ENCODE measurements around the gene CHD6.

The CHD6 gene, protein sequence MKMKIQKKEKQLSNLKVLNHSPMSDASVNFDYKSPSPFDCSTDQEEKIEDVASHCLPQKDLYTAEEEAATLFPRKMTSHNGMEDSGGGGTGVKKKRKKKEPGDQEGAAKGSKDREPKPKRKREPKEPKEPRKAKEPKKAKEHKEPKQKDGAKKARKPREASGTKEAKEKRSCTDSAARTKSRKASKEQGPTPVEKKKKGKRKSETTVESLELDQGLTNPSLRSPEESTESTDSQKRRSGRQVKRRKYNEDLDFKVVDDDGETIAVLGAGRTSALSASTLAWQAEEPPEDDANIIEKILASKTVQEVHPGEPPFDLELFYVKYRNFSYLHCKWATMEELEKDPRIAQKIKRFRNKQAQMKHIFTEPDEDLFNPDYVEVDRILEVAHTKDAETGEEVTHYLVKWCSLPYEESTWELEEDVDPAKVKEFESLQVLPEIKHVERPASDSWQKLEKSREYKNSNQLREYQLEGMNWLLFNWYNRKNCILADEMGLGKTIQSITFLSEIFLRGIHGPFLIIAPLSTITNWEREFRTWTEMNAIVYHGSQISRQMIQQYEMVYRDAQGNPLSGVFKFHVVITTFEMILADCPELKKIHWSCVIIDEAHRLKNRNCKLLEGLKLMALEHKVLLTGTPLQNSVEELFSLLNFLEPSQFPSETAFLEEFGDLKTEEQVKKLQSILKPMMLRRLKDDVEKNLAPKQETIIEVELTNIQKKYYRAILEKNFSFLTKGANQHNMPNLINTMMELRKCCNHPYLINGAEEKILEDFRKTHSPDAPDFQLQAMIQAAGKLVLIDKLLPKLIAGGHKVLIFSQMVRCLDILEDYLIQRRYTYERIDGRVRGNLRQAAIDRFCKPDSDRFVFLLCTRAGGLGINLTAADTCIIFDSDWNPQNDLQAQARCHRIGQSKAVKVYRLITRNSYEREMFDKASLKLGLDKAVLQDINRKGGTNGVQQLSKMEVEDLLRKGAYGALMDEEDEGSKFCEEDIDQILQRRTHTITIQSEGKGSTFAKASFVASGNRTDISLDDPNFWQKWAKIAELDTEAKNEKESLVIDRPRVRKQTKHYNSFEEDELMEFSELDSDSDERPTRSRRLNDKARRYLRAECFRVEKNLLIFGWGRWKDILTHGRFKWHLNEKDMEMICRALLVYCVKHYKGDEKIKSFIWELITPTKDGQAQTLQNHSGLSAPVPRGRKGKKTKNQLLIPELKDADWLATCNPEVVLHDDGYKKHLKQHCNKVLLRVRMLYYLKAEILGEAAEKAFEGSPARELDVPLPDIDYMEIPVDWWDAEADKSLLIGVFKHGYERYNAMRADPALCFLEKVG (N-terminal part only)

DNA sequence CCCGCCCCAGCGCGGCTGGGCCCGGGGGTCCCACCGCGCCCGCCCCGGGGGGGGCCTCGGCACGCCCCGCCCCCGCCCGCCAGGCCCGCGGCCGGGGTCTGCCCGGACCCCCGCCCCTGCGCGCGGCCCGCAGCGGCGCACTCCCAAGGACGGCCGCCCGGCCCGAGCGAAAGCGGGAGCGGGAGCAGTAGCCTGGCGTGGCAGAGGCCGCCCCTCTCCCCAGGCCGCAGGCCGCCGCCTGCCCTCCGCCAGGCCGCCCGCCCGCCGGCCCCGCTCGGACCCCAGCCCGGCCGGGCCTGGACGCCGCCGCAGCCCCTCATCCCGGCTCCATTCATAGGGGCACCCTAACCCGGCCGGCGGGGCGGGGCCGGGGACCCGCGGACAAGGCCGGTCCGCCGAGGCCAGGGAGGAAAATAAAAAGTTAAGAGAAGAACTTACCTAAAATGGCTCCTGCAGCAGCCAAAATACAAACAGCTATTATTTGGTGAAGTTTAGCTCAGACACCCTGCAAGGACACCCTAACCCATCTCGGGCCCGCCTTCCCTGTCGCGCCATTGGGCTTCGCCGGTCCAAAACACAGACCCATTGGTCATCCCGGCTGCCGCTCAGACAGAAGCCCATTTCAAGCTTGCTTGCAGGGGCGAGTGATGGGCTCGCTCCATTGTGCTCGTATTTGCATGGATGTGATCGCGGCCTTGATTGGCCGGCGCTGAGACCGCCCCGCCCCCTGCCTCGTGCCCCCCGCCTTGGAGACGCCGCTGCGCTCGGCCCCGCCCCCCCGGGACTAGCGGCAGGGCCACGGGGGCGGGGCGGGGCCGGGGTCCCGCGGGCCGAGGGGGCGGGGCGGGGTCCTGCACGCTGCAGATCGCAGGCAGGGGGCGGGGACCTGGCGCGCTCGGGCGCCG is at the start of gene CHD6:
Gene CHD6, minus strand, starts transcription at position 476 of the 905 bp plus-strand sequence. CDS start 67,040 bp downstream, outside the sequence.
- peak; percentile 98 for DNase-seq
- in situ Hi-C loops (cut with MboI; ENCODE audit: low pct_unique_long_range_greater_than_20kb, low sequenced_read_pairs): no loop called here

DNA sequence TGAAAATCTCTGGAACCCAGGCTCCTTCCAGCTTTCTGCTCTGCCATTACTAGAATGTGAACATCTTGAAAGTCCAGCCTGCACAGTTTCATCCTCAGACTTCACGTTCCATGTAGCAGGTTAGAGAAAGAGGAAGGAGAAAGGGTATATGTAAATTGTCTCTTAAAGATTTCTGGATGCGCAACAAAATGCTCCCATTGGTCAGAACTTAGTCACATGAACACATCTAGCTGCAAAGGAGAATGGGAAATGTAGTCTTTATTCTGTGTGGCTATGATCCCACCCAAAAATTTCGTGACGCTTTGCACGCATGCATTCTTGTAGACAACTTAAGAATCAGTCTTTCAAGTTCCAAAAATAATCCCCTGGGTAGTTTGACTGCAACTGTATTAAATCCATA is 46.4 kb upstream of the CHD6 start:
- peak; percentile 52 for DNase-seq
- in situ Hi-C loops (cut with MboI; ENCODE audit: low pct_unique_long_range_greater_than_20kb, low sequenced_read_pairs): no loop called here

DNA sequence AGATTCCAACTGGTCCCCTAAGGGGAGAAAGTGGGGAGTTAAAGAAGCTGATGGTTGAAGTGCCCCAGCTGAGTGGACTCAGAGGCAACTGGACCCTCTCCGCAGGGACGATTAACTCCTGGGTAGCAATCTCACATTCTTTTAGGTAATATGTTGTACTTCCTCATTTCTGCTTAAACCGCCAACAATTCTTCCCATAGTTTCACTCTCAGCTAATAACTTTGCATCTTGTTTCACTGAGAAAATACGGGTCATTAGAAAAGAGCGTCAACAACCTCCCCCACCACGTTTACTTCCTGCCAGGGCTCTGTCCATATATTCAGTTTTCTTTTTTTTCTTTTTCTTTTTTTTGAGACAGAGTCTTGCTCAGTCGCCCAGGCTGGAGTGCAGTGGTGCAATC is 39.5 kb upstream of the CHD6 start:
- in situ Hi-C loops (cut with MboI; ENCODE audit: low pct_unique_long_range_greater_than_20kb, low sequenced_read_pairs): no loop called here
- peak; percentile 48 for DNase-seq

DNA sequence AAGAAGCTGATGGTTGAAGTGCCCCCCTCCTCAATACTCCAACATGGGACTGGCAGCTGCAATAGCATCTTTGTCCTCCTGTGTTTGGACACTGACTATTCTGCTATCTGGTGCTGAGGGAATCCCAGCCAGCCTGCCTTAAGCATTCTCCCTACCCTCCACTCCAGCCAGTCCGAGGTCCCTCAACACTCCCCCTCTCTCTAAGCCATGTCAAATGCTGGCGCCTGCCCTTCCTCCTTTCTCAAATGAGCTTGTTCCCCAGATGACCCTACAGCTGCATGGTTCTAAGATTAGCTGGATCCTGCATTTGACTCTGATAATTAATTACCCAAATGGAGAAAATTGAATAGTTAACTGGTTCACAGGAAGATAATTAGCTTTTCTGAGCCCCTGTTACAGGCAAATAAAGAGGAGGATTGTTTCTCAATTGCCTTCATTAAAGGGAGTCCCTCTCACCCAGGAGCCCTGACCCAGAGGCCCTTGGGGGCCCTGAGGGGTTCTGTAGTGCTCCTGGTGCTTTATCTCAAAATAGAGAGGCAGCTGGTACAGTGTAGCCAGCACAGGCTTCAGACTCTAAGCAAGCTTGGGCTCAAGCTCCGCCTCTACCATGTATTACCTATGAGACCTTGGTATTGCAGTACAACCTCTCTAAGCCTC is 37.9 kb upstream of the CHD6 start:
- in situ Hi-C loops (cut with MboI; ENCODE audit: low pct_unique_long_range_greater_than_20kb, low sequenced_read_pairs): no loop called here
- no peak for DNase-seq

DNA sequence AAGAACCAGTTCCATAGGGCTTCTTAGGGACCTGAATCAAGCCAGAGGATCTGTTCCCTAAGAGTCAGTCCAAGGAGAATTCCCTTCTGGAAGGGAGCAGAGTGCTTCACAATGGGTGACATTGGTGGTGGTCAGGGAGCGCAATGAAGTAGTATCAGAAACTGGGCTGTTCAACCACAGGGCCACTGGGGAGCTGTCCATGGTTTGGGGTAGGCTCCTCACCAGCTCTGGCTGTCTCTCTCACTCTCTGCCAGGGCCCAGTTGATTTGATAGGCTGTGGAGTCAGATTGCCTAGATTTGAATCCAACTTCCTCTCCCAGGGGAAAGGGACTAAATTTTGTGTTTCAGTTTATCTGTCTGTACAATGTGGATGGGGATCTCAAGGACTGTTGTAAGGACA is 36.7 kb upstream of the CHD6 start:
- in situ Hi-C loops (cut with MboI; ENCODE audit: low pct_unique_long_range_greater_than_20kb, low sequenced_read_pairs): no loop called here
- peak; percentile 6 for DNase-seq

DNA sequence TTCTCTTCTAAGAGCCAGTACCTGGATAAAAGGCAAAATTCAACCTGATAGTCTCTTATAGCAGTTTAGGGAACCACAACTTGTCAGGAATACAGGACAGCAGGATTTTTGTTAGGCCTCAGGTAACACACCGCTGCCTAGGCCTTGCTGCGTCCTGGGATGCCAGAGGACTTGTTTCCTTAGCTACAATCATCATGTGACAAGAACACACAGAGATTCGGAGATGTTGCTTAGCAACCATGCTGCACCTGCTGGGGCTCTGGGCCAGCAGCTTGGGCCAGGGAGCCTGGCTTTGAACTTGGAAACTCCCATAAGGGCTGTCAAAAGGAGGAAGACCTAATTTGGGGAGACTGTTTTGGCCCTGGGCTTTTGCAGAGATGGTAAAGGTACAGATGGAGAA is 36.1 kb upstream of the CHD6 start:
- in situ Hi-C loops (cut with MboI; ENCODE audit: low pct_unique_long_range_greater_than_20kb, low sequenced_read_pairs): no loop called here
- no peak for DNase-seq

DNA sequence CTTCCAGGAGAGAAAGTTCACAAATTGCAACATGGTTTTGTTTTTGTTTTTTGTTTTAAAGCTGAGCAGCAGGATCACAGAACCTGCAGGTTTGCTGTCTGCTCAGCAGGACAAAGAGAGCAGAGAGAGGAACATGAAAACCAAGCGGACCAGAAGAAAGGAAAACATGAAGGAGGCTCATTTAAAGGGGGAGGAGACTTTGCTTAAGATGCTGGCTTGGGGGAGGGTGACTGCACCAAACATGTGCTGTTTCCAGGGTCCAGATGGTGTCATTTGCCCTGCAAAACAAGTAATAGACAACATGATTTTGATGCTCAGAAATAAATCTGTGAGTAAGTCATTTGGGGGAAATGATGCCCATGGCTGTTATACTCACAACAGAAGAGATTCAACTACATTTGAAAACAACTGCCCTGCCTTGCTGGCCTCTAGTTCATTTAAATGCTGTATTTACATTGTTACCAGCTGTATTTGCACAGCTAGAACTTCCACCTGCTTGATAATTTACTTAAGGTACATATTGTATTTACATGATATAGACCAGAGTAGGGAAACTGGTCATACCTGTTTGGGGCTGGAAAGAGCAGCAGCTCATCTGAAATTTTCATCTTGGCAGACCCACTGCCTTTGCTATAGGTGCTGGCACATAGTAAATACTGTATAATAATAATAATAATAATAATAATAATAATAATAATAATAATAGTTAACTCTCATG is 32.2 kb upstream of the CHD6 start:
- in situ Hi-C loops (cut with MboI; ENCODE audit: low pct_unique_long_range_greater_than_20kb, low sequenced_read_pairs): no loop called here
- no peak for DNase-seq

DNA sequence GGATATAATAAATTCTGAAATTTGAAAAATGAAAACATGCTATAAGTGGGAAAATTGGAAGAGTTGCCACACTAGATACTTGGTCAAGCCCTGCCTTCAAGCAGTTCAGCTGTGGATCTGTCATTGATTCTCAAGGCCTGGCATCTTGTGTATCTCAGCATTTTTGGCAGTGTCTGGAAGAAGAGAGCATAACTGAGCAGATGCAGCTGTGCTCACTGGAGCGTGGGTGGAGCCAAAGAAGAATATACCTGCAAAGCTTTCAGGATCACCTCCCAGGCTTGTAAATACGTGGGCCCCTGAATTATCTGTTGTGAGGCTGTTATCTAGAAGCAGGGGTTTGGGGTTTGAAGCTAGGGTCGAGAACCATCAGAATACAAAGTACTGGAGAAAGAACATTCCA is 31.3 kb upstream of the CHD6 start:
- in situ Hi-C loops (cut with MboI; ENCODE audit: low pct_unique_long_range_greater_than_20kb, low sequenced_read_pairs): no loop called here
- DNase-seq: no peak

DNA sequence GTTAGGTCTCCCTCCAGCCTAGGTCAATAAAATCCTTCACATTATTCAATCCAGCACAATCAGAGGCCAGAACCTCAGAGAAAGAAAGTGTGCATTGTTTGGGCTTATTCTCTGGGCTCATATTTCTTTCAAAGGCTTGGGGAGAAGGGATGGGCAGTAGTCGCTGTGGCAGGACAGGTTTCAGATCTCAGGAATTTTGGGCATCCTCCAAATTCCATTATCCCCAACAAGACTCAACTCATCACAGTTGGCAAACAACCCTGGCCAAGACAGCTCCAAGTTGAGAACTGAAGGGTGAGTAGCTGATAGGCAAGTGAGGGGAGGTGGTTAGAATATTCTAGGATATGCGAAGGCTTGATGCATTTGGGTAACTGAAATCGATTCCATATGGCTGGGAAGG is 27.2 kb upstream of the CHD6 start:
- in situ Hi-C loops (cut with MboI; ENCODE audit: low pct_unique_long_range_greater_than_20kb, low sequenced_read_pairs): no loop called here
- no peak for DNase-seq

DNA sequence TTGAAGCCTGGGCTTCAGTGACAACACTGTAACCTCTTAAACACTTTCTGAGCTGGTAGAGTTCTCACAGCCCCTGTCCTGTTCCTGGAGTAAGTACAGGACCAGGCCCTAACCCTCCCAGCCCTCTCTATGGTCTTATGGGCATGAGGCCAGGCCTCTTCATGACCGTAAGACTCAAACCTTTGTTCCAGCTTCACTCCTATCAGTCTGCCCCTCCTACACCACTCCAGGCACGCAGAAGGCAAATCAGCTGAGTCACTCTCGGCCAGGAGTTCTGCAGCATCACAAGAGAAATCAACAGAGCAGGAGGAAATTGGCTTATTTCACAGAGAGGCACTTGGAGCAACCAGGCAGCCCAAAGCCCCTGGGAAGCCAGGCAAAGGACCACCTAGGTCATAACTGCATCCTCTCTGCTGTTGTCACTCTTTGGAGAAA is 25.3 kb upstream of the CHD6 start:
- peak; percentile 45 for DNase-seq
- in situ Hi-C loops (cut with MboI; ENCODE audit: low pct_unique_long_range_greater_than_20kb, low sequenced_read_pairs): no loop called here

DNA sequence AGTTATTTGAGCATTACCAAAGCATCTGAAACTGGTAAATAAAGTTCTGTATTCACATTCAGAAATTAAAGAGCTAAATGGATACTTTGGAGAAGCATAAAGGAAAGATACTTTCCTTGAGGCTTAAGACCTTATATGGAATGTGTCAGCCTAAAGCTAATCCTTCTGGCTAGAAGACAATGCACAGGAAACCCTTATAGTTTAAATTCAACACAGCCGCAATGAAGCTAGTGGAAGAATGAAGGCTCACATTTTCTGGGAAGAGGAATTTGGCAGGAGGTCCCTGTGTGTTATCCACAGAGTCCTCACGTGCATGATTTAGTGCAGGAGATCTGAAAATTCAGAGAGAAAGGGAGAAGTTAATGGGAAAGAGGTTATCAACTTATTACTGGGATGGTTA is 21.5 kb upstream of the CHD6 start:
- in situ Hi-C loops (cut with MboI; ENCODE audit: low pct_unique_long_range_greater_than_20kb, low sequenced_read_pairs): no loop called here
- no peak for DNase-seq

DNA sequence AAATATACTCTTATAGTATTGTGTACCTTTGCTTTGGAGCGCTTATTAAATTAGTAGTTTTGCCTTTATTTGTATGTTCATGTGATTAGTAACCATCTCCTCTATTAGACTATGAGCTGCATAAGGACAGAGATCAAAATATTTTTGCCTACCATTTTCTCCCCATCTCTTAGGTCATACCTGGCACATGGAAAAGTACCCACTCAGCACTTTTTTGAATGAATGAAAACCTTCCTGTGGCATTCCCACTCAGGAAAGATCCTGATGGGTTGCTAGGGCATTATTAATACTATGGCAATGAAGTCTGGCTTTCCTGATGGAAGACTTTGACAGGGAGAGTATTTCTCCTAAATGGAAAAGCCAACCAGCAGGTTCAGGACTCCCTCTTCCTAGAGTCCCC is 20.3 kb upstream of the CHD6 start:
- in situ Hi-C loops (cut with MboI; ENCODE audit: low pct_unique_long_range_greater_than_20kb, low sequenced_read_pairs): no loop called here
- no peak for DNase-seq

DNA sequence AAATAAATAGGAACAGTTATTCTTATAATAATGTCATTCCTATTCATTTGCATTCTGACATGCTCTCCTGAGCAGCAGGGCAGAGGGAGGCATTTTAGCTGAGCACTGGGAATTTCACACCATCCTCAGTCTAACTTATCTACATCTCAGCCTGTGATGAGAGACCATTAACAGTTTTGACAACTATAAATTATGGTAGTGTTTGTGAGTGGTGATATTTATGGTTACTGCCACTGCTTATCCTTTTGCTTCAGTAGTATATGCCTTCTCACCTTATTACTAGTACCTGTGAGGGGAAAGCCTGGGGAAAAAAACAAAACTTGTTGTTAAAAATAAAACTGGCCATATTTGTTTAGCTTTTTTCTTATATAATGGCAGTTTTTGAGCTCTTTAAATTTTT is 17.0 kb upstream of the CHD6 start:
- in situ Hi-C loops (cut with MboI; ENCODE audit: low pct_unique_long_range_greater_than_20kb, low sequenced_read_pairs): no loop called here

DNA sequence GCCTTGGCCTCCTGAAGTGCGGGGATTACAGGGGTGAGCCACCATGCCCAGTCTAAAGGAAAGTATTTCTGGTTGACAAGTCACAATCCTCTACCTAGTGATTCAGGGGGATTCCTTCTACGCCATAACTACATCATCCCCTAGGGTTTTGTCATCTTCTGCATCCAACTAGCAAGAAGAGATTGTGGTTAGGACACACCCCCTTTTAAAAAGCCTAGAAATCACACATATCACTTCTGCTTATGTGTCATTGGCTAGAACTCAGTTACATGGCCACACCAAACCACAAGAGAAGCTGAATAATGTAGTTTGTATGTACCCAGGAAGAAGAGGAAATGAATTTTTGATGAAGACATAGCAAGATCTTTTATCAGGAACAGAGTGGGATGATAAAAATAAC is 14.7 kb upstream of the CHD6 start:
- peak; percentile 77 for DNase-seq
- in situ Hi-C loops (cut with MboI; ENCODE audit: low pct_unique_long_range_greater_than_20kb, low sequenced_read_pairs): no loop called here

More for the DNA sequence above, 17.0 kb upstream of the CHD6 start:
- DNase-seq: no peak

DNA sequence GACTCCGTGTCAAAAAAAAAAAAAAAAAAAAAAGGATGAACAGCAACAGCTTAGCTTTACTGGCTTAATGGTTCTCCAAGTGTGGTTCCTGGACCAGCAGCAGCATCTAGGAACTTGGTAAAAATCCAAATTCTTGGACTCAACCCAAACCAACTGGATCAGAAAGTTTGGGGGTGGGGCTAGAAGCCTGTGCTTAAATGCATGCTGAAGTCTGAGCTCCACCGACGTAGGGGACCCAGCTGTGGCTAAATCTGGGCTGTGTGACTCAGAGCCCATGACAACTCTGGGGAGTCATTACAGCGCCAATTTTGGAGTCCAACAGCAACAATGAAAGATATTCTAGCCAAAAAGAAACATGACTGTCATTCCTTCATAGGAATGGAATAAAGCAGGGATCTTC is 13.6 kb upstream of the CHD6 start:
- in situ Hi-C loops (cut with MboI; ENCODE audit: low pct_unique_long_range_greater_than_20kb, low sequenced_read_pairs): no loop called here
- DNase-seq: no peak

DNA sequence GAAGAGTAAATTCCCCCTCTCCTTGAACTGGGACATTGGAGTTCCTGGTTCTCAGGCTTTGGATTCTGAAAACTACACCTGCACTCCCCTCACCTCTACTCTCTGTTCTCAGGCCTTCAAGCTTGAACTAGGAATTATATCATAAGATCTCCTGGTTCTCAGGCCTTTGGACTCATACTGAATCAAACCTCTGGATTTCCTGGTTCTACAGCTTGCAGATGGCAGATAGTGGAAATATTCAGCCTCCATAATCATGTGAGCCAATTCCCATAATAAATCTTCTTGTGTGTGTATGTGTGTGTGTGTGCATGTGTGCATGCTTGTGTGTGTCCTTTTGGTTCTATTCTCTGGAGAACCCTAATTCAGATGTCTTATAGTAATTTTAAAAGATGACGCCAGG is 12.7 kb upstream of the CHD6 start:
- in situ Hi-C loops (cut with MboI; ENCODE audit: low pct_unique_long_range_greater_than_20kb, low sequenced_read_pairs): no loop called here
- no peak for DNase-seq

DNA sequence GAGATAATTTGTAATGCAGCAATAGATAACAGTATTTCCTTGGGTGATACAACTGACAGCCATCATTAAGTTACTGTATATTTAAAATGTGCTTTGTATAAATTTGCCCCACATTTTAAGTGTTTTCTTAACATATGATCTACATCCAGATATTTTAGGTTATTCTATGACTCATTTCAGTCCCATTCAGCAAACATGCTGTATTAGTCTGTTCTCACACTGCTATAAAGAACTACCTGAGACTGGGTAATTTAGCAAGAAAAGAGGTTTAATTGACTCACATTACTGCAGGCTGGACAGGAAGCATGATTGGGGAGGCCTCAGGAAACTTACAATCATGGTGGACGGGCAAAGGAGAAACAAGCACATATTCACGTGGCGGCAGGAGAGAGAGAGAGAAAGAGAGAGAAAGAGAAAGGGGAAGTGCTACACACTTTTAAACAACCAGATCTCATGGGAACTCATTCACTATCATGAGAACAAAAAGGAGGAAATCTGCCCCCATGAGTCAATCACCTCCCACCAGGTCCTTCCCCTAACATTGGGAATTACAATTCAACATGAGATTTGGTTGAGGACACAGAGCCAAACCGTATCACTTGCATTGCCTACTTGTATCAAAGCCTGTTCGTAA is 9.6 kb upstream of the CHD6 start:
- in situ Hi-C loops (cut with MboI; ENCODE audit: low pct_unique_long_range_greater_than_20kb, low sequenced_read_pairs): no loop called here

More for the DNA sequence above, 9.6 kb upstream of the CHD6 start:
- DNase-seq: peak; percentile 60
